Measurements from ENCODE around the gene NMNAT3.

The NMNAT3 gene

DNA sequence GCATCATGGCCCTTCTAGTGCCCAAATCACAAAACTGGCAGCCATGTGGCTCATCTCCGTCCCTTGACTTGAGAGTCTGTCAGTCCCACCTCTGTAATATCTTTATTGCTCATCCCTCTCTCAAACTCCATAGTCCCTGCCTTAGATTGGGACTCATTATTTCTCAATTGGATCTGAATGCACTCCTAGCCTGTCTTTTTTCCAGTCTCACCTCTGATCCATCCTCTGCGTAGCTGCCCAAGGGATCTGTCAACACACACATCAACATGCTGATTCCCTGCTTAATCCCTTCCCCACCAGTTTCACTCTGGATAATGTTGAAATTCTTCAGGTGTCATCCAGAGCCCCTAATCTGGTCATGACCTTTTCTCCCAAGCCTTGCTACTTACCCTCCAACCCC lies 39.3 kb downstream of the NMNAT3 start:
- peaks cover 0 to 6% of the 10 kb centered on the region in 2 experiments for H3K4me1 ChIP-seq (ENCODE audit: control insufficient read depth in 1 of 2, insufficient read depth in 1 of 2, low read depth in 1 of 2, low read length in 1 of 2)
- no peak overlapping the region for H3K4me3 ChIP-seq (ENCODE audit: low read depth in 1 of 2, low read length in 1 of 2)
- no peak overlapping the region for H3K27ac ChIP-seq
- no peaks in the 10 kb centered on the region for H3K9me3 ChIP-seq
- no peak for TF ChIP-seq CTCF (IDR thresholded peaks at IDR 0.05)
- no peaks in the 10 kb centered on the region for H3K27me3 ChIP-seq
- H3K36me3 ChIP-seq, result no peaks in the 10 kb centered on the region

- no peaks in the 10 kb centered on the region for H3K27me3 ChIP-seq
- H3K4me3 ChIP-seq (ENCODE audit: low read depth in 1 of 2, low read length in 1 of 2), result no peak overlapping the region
- H3K36me3 ChIP-seq, result no peaks in the 10 kb centered on the region
- no peak for TF ChIP-seq CTCF (IDR thresholded peaks at IDR 0.05)
- H3K4me1 ChIP-seq (ENCODE audit: control insufficient read depth in 1 of 2, insufficient read depth in 1 of 2, low read depth in 1 of 2, low read length in 1 of 2), result no peaks in the 10 kb centered on the region
- no peaks in the 10 kb centered on the region for H3K9me3 ChIP-seq
- no peak overlapping the region for H3K27ac ChIP-seq
Observed at GRCh38 chr3:139636511-139636910, 41.3 kb downstream of the NMNAT3 start.

GRCh38 chr3:139634111-139634635 lies 43.6 kb downstream of the NMNAT3 start:
- Histone ChIP-seq H3K36me3 (no peaks in the 10 kb centered on the region), H3K27ac (no peak overlapping the region), H3K9me3 (no peaks in the 10 kb centered on the region), H3K27me3 (no peaks in the 10 kb centered on the region), H3K4me1 (ENCODE audit: control insufficient read depth in 1 of 2, insufficient read depth in 1 of 2, low read depth in 1 of 2, low read length in 1 of 2) (no peaks in the 10 kb centered on the region), H3K4me3 (ENCODE audit: low read depth in 1 of 2, low read length in 1 of 2) (no peak overlapping the region)
- no peak for TF ChIP-seq CTCF (IDR thresholded peaks at IDR 0.05)

DNA sequence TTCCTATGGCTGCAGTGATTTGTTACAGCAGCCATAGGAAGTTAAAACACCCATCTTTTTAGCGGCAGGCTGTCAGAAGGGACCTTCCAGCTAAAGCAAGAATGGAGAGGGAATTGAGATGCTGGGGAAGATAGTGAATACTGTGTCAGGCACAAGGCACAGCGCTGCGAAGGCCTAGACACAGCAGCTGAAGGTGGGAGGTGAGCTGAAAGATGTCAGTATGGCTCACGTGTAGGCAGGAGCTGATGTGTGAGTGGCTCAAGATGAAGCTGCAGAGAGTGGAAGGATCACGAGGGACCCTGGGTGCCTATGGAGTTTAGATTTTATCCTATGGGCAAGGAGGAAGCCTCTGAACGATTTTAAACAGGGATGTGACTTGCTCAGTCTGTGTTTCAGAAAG lies 44.3 kb downstream of the NMNAT3 start:
- no peaks in the 10 kb centered on the region for H3K36me3 ChIP-seq
- no peaks in the 10 kb centered on the region for H3K9me3 ChIP-seq
- H3K27me3 ChIP-seq, result no peaks in the 10 kb centered on the region
- H3K4me3 ChIP-seq (ENCODE audit: low read depth in 1 of 2, low read length in 1 of 2), result no peak overlapping the region
- H3K4me1 ChIP-seq (ENCODE audit: control insufficient read depth in 1 of 2, insufficient read depth in 1 of 2, low read depth in 1 of 2, low read length in 1 of 2), result no peaks in the 10 kb centered on the region
- H3K27ac ChIP-seq, result no peak overlapping the region
- TF ChIP-seq CTCF (IDR thresholded peaks at IDR 0.05), result no peak

DNA sequence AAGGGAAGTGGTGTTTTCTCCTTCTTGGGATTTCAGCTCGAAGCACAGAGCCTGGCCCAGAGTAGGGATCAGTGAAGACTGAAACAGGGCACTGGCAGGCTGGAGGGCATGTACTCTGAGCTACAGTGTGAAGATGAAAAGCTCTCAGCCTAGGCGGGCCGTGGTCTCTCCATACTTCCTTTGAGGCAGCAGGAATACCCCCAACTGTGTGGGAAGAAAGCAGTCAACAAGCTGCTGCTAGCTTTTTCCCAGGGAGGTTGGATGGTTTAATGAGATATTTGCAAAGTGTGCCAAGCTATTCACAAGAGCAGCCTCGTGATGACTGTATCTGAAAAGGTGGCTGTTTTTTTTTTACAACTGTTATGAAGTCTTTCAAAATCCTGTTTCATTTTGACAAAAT lies 47.2 kb downstream of the NMNAT3 start:
- no peak for TF ChIP-seq CTCF (IDR thresholded peaks at IDR 0.05)
- Histone ChIP-seq H3K9me3 (no peaks in the 10 kb centered on the region), H3K4me3 (ENCODE audit: low read depth in 1 of 2, low read length in 1 of 2) (no peak overlapping the region), H3K36me3 (no peaks in the 10 kb centered on the region), H3K27me3 (no peaks in the 10 kb centered on the region), H3K27ac (no peak overlapping the region), H3K4me1 (ENCODE audit: control insufficient read depth in 1 of 2, insufficient read depth in 1 of 2, low read depth in 1 of 2, low read length in 1 of 2) (no peaks in the 10 kb centered on the region)

DNA sequence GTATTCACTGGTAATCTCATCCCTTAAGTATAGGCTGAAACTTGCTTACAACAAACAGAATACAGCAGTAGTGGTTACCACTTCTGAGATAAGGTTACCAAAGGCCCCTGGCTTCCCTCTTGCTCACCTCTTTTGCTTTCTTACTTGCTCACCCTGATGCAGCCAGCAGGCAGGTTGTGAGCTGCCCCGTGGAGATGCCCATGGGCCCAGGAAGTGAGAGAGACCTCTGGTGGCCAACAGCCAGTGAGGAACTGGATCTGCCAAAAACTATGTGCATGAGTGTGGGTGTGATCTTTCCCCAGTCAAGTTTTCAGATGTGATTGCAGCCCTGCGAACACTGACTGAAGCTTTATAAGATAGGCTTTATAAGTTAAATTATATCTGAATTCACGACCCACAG lies 48.7 kb downstream of the NMNAT3 start:
- H3K27me3 ChIP-seq, result no peaks in the 10 kb centered on the region
- no peaks in the 10 kb centered on the region for H3K4me1 ChIP-seq (ENCODE audit: control insufficient read depth in 1 of 2, insufficient read depth in 1 of 2, low read depth in 1 of 2, low read length in 1 of 2)
- H3K27ac ChIP-seq, result no peak overlapping the region
- no peaks in the 10 kb centered on the region for H3K36me3 ChIP-seq
- no peak overlapping the region for H3K4me3 ChIP-seq (ENCODE audit: low read depth in 1 of 2, low read length in 1 of 2)
- no peak for TF ChIP-seq CTCF (IDR thresholded peaks at IDR 0.05)
- no peaks in the 10 kb centered on the region for H3K9me3 ChIP-seq
